DND-41 (cell line): ENCODE data around the gene MRGPRX2.

Source experiments
- CTCF ChIP-seq: IDR thresholded peaks from 2 replicates; pipeline ENCODE4 v1.5.1; 2012; ENCODE audit warnings: borderline replicate concordance, low read length, moderate library complexity, mild to moderate bottlenecking; ENCODE audit not compliant: poor library complexity, severe bottlenecking; ENCODE audit errors: extremely low read depth
- EZH2 ChIP-seq: IDR thresholded peaks from 3 replicates; pipeline ENCODE4 v1.6.1; 2012; ENCODE audit warnings: borderline replicate concordance, low read depth, mild to moderate bottlenecking, moderate library complexity, low read length, inconsistent platforms; ENCODE audit not compliant: severe bottlenecking

GRCh38 chr11:19018901-19019300 is 41.6 kb downstream of the MRGPRX2 start:
- no peak for TF ChIP-seq EZH2
- TF ChIP-seq CTCF = no peak
